Tibial artery (tissue), 4 donors: ENCODE results near the gene VSX1.

ENCODE experiments used
- DNase-seq, 2 donors: peaks; one replicate each; pipeline ENCODE4 v3.0.0-alpha.2; 2019
- H3K27ac ChIP-seq, 2 donors: fragments of 200-600 bp; sonication (generic) in 1 of 2; 1 replicate in 1 of 2; 2 replicates in 1 of 2; pipeline ENCODE4 v1.5.1; 2018 to 2019; ENCODE audit warnings: mild to moderate bottlenecking in 1 of 2
- H3K27me3 ChIP-seq, 2 donors: fragments of 200-600 bp; sonication (generic) in 1 of 2; one replicate each; pipeline versions ENCODE4 v1.5.1 to v1.6.0; 2016 to 2019
- H3K36me3 ChIP-seq, 3 donors: fragments of 200-600 bp; sonication (generic) in 2 of 3; one replicate each; pipeline ENCODE4 v1.5.1; 2016 to 2019; ENCODE audit warnings: mild to moderate bottlenecking in 2 of 3
- H3K4me1 ChIP-seq, 4 donors: fragments of 200-600 bp; sonication (generic) in 2 of 4; 1 replicate in 3 of 4; 2 replicates in 1 of 4; pipeline ENCODE4 v1.5.1; 2016 to 2019
- H3K4me3 ChIP-seq, 2 donors: fragments of 200-600 bp; sonication (generic) in 1 of 2; 1 replicate in 1 of 2; 2 replicates in 1 of 2; pipeline ENCODE4 v1.5.1; 2018 to 2019; ENCODE audit warnings: mild to moderate bottlenecking in 2 of 2
- H3K9me3 ChIP-seq, 3 donors: fragments of 200-600 bp; sonication (generic) in 1 of 3; one replicate each; pipeline ENCODE4 v1.5.1; 2016 to 2019
- CTCF ChIP-seq, 2 experiments: fragments of 200-600 bp in 1 of 2; fragments of 450-650 bp in 1 of 2; IDR thresholded peaks; one replicate each; pipeline ENCODE4 v1.5.1; 2017 to 2019; ENCODE audit warnings: antibody characterized with exemption in 2 of 2, mild to moderate bottlenecking in 1 of 2, moderate library complexity in 1 of 2
- intact Hi-C: fragments of 100-400 bp; cut with DNase I; formaldehyde crosslinking; loops from one replicate; pipeline ENCODE4 v1.15.0; 2023; ENCODE audit warnings: low total_unique reads

VSX1 gene

GRCh38 chr20:25035921-25036320 is 46.0 kb downstream of the VSX1 start:
- peaks cover 8 to 78% (median 62%) of the 10 kb centered on the region in 4 donors for H3K4me1 ChIP-seq
- H3K27me3 ChIP-seq: no peaks in the 10 kb centered on the region
- intact Hi-C loops: no loop called here
- no peaks in the 10 kb centered on the region for H3K9me3 ChIP-seq
- H3K4me3 ChIP-seq: no peak overlapping the region
- peak overlapping the region; percentile 63 to 85 for H3K27ac ChIP-seq
- no peak for DNase-seq
- no peaks in the 10 kb centered on the region for H3K36me3 ChIP-seq
- no peak for TF ChIP-seq CTCF (IDR thresholded peaks at IDR 0.05)

GRCh38 chr20:25033924-25034300 is 48.0 kb downstream of the VSX1 start:
- no peak for DNase-seq
- no peaks in the 10 kb centered on the region for H3K27me3 ChIP-seq
- H3K9me3 ChIP-seq: no peaks in the 10 kb centered on the region
- intact Hi-C loops: no loop called here
- H3K36me3 ChIP-seq: peaks cover 10 to 14% (median 10%) of the 10 kb centered on the region in 3 donors
- H3K27ac ChIP-seq: no peak overlapping the region
- H3K4me1 ChIP-seq: peaks cover 7 to 57% (median 42%) of the 10 kb centered on the region in 4 donors
- no peak overlapping the region for H3K4me3 ChIP-seq
- no peak for TF ChIP-seq CTCF (IDR thresholded peaks at IDR 0.05)

- peak overlapping the region in 1 of 2 donors; percentile 22 for H3K27ac ChIP-seq
- no peak overlapping the region for H3K4me3 ChIP-seq
- DNase-seq: no peak
- no peaks in the 10 kb centered on the region for H3K27me3 ChIP-seq
- TF ChIP-seq CTCF (IDR thresholded peaks at IDR 0.05): no peak
- intact Hi-C loops: no loop called here
- peaks cover 10 to 15% (median 14%) of the 10 kb centered on the region in 3 donors for H3K36me3 ChIP-seq
- peaks cover 2 to 52% (median 36%) of the 10 kb centered on the region in 4 donors for H3K4me1 ChIP-seq
- H3K9me3 ChIP-seq: no peaks in the 10 kb centered on the region
Observed at GRCh38 chr20:25033265-25033923, 48.5 kb downstream of the VSX1 start.

- Histone ChIP-seq H3K36me3 (peaks cover 10 to 16% (median 14%) of the 10 kb centered on the region in 3 donors), H3K4me3 (no peak overlapping the region), H3K4me1 (peaks cover 0 to 45% (median 29%) of the 10 kb centered on the region in 4 donors), H3K27ac (peak overlapping the region in 1 of 2 donors; percentile 22), H3K9me3 (no peaks in the 10 kb centered on the region), H3K27me3 (no peaks in the 10 kb centered on the region)
- no peak for TF ChIP-seq CTCF (IDR thresholded peaks at IDR 0.05)
- intact Hi-C loops: no loop called here
- DNase-seq: no peak
Observed at GRCh38 chr20:25032478-25033264, 49.3 kb downstream of the VSX1 start.

- intact Hi-C loops: no loop called here
- H3K36me3 ChIP-seq: peaks cover 10 to 16% (median 14%) of the 10 kb centered on the region in 3 donors
- no peaks in the 10 kb centered on the region for H3K9me3 ChIP-seq
- H3K27me3 ChIP-seq: no peaks in the 10 kb centered on the region
- H3K4me3 ChIP-seq: no peak overlapping the region
- H3K4me1 ChIP-seq: peaks cover 0 to 39% (median 23%) of the 10 kb centered on the region in 4 donors
- no peak overlapping the region for H3K27ac ChIP-seq
- no peak for TF ChIP-seq CTCF (IDR thresholded peaks at IDR 0.05)
- no peak for DNase-seq
Observed at GRCh38 chr20:25032065-25032477, 49.9 kb downstream of the VSX1 start.
